K562 treated with DMSO at 1 percent for 12 hours (cell line): ENCODE data around the gene CERS4. TPM values are rescaled to one million over a fixed set of nuclear protein-coding genes. Genes with fewer than 3 reads are reported as not detected.

Source experiments
- total RNA-seq: library from RNA; unstranded; fragments of 300-600 nt; gene quantifications from 2 replicates; pipeline ENCODE4 v1.2.3, GENCODE V29; 2022; ENCODE audit not compliant: insufficient read depth

CERS4 gene
- 23.8 and 24.1 TPM in 2 replicates for total RNA-seq

DNA sequence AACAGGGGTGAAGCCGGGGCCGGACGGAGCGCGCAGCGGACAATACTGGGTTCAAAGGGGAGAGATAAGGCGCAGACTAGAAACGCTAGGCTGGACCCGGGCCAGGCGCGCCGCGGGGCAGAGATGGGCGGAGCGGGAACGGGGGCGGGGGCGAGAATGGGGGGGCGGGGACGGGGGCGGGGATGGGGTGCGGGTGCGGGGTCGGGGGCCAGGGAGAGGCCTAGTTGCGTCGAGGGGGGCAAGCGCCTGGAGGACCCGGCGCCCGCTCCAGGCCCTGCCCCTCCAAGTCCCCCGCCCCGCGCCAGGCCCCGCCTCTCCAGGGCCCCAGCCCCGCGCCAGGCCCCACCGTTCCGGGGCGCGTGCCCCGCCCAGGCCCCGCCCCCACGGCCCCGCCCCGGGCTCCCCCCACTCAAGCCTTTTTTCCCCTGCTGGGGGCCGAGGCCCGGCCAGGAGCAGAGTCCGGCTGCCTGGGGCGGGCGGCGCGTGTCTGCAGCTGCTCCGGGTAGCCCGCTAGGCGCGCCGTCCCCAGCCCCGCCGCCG lies at the start of gene CERS4:
CERS4 (plus strand) TSS at position 449 of the 540 bp plus-strand sequence. CDS start 41,707 bp downstream, outside the sequence.

DNA sequence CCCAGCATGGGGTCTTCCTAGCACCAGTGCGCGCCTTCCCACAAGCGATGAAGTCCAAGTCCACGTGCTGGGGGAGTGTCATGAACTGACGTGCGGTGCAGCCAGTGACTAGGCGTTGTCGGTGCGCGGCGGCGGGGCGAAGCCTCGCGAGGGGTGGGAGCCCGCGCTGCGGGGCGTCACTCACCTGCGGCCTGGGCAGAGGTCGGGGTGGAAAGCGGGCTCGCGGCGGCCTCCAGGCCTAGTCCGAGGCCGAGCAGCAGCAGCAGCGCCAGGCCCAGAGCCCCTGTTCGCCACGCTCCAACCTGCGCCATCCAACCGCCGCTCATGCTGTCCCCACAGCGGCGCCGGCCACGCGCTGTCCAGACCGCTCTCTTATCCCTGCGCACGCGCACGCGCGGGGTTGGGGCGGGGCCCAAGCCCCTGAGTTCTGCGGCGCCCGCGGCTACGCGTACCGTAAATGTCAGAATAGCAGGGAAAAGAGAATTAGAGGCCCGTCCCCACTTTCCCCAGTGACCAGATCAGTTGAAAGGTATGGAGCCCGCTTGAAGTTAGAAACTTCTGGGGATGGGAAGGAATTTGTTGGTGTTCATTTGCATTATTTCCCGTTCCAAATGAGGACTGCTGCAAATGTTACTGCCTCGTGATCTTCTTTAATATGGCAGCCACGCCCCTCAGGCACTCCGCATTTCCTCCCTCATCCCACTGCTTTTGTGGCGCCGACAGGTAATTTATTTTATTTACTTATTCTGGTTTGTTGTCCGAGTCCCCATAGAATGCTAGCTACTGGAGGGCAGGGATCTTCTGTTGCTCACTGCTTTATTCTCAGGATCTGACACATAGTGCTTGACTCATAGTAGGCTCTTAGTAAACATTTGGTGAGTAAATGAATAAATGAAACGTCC lies 99.0 kb downstream of the CERS4 start, which contains the start of gene CD320:
CD320 (minus strand) TSS at position 394 of the 902 bp plus-strand sequence; CDS start at position 326, 68 bp downstream.

Other genes with a start within 250 kb of the CERS4 start
- gene ELAVL1, start 203.7 kb upstream of the CERS4 start, total RNA-seq = 39.4 and 83.9 TPM in 2 replicates
- not detected in 2 replicates for gene CCL25, start 156.6 kb upstream of the CERS4 start, total RNA-seq
- 0.07 and 0.10 TPM in 2 replicates for gene FBN3, start 59.8 kb upstream of the CERS4 start, total RNA-seq
- 48.7 and 76.1 TPM in 2 replicates for gene CD320, start 99.0 kb downstream of the CERS4 start, total RNA-seq
- gene NDUFA7, start 112.0 kb downstream of the CERS4 start, total RNA-seq = 117 and 167 TPM in 2 replicates
- gene RPS28, start 112.1 kb downstream of the CERS4 start, total RNA-seq = 2,554 and 4,269 TPM in 2 replicates
- 0.51 and 1.0 TPM in 2 replicates for gene KANK3, start 133.9 kb downstream of the CERS4 start, total RNA-seq
- 0.83 and 1.7 TPM in 2 replicates for gene ANGPTL4, start 154.8 kb downstream of the CERS4 start, total RNA-seq
- gene RAB11B, start 181.0 kb downstream of the CERS4 start, total RNA-seq = 93.5 and 121 TPM in 2 replicates
- 19.6 and 36.1 TPM in 2 replicates for gene MARCHF2, start 203.9 kb downstream of the CERS4 start, total RNA-seq
- 270 and 328 TPM in 2 replicates for gene HNRNPM, start 235.6 kb downstream of the CERS4 start, total RNA-seq